T-helper 9 cell (primary cell): ENCODE data around the gene HINT3.
A peak's percentile ranks its signal among the peaks of the same experiment; 100 is the strongest.
"Not testable (repeated sequence)": the region's sequence is repeated elsewhere in the genome, so short reads cannot be mapped to it uniquely, and the experiment has no call there.

ENCODE experiments used
- DNase-seq: peaks from one replicate; pipeline ENCODE4 v3.0.0-alpha.2; 2020
- total RNA-seq, 2 donors: gene quantifications; one replicate each; lab custom pipeline; 2026; lab: John Stamatoyannopoulos, UW

HINT3 gene
- total RNA-seq, result 23.9 to 31.4 reads per million in 2 donors

DNA sequence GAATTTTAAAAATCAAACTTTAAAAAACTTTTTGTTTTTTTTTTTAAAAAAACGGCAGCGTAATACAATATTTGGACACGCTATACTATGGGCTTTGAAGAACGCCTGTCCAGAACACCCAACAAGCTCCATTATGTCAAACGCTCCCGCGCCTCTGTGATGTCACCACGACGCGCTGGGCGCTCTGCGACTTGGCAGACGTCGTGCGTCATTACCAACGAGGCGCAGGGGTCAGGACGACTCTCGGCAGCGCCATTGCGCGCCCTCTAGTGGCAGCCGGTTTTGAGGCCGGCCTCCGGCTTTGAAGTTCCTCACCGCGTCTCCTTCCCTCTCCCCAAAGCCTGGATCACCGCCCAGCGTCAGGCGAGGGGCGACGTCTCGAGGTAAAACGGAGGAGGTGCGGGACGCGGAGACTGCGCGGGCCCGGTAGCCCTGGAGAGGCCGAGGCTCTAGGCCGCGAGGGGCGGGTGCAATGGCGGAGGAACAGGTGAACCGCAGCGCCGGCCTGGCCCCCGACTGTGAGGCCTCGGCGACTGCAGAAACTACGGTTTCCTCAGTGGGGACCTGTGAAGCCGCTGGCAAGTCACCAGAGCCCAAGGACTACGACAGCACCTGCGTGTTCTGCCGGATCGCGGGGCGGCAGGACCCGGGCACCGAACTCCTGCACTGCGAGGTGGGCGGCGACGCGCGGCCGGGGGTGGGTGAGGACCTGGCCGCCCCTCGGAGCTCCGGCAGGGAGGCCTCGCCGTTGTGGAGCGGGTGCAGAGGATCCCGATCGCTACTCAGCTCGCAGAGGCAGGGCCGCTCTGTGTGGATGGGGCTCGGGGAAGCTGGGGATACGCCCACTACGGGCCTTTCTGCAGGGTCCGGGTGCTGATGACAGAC, at the start of gene HINT3:
TSS of gene HINT3 (plus strand) at position 265 of the 885 bp plus-strand sequence. CDS start at position 473, 208 bp downstream.
- peak; percentile 99 for DNase-seq

DNA sequence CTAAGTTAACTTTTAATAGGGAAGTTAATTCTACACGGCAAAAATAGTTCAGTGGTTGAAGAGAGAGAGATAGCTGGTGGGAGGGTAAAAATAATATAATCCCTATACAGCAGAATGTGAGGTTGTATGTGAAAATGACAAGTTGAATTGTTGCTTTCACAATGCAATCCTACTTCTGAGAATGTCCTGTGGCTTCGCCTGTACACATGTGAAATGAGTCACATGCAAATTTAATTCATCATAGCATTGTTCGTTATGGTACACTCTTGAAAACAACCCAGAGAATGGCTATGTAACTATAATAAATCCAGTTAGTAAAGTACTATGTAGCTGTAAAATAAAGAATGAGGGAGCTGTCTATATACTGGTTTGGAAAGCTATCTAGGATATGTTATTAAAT, 46.0 kb upstream of the HINT3 start:
- DNase-seq, result no peak

- not testable (repeated sequence) for DNase-seq
Measured at GRCh38 chr6:125911051-125911451, 45.5 kb upstream of the HINT3 start.

DNA sequence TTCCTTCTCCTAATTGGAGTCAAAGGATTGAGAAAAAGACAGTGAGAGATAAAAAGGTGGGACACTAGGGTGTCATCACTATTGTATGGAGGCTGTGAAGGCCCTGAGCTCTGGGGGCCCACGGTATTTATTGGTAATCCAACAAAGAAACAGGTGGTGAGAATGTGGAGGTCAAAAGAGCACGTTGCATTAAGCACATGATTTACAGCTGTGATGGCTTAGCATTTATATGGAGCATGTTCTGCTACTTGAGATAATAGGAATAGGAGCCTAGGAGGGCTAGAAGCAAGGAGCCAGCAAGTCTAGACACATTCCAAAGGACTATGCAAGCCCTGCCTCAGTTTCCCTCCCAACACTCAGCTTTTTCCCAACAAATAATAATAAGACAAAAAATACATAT, 44.1 kb upstream of the HINT3 start:
- DNase-seq, result not testable (repeated sequence)

DNA sequence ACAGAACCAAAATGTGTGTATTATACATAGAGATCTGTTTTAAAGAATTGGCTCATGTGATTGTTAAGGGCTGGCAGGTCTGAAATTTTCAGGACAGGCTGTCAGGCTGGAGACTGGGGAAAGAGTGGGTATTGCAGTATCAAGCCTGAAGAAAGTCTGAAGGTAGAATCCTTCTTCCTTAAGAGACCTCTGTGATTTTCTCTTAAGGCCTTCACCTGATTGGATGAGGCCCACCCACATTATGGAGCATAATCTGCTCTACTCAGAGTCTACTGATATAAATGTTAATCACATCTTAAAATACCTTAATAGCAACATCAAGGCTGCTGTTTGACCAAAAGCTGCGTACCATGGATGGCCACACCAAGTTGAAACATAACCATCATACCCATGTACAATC, 43.4 kb upstream of the HINT3 start:
- no peak for DNase-seq

DNA sequence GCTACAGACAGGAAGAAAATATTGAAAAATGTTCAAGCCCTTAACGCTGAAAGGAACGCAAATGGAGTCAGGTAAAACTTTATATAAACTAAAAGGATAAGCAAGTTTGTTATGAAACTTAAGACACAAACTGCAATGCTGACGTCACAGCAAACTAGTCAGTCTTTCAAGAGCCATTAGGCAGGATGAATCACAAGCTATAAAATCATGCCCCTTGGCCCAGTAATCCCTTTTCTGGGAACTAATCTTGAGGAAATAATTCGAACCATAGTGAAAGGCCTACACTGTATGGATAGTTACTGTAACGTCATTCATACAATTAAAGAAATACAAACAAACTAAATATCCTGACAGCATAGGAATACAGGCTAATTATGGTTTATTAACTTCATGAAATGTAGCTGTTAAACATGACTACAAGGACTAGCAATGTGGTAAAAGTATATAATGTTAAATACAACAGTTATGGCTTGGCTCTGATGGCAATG, 42.7 kb upstream of the HINT3 start:
- no peak for DNase-seq

- no peak for DNase-seq
Measured at GRCh38 chr6:125918230-125918629, 38.3 kb upstream of the HINT3 start.

DNA sequence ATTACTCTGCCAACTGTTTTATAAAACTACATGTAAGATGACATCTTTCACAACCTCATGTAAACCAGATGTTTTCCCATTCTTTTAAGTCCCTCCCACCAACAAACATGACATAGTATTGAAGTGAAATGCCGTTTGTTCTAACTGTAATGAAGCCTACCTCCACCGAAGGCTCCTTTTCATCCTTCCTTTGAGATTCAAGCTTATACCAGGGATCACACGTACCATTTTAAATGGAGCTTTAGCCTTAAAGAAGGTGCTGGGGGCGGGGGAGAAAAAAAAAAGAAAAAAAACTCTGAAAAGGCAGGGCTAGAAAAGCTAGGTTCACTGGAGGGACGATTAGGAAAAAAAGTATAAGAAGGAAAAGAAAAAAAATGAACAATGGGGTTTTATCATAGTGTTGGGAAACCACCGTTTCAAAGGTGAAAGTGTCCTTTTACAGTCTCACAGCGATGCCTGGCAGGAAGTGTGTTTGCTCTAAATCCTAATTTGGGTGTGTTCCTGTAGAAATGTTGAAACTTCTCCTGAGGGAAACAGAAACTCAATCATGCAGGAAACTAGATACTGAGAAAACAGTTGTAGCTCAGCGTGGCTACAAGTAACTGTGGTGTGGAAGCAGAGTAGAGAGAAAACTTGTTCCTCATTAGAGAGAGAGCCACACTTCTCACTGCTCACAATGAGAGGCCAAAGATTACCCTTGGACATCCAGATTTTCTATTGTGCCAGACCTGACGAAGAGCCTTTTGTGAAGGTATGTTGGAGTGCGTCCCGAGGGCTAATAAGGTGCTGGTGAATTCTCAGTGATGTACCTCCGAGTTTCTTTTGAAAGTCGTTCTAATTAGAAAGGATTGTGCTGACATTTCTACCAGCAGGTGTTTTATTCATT, 37.6 kb upstream of the HINT3 start:
- no peak for DNase-seq

GRCh38 chr6:125919618-125920017, 37.0 kb upstream of the HINT3 start:
- DNase-seq, result no peak

GRCh38 chr6:125922322-125922860, 34.2 kb upstream of the HINT3 start:
- no peak for DNase-seq

DNA sequence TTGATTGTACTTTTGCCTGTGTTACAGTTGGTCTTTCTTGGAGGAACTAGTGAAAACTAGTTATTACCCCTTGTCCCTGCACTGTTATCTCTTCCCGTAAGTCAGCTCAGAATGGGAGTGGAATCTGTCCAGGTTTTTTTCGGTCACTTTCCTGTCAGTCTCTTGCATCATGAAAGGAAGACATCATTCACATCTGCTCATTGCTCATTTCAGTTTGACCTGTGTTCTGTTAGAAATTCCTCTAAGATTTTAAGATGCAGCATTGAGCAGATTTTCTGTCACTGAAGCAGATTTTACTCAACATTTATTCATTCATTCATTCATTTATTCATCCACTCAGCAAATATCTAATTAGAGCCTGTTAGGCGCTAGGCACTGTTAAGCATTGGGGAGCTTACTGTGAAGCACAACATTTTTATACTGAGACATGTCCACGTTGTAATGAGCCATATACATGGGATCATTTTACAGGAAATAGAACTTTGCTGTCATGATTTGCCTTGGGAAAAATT, 33.1 kb upstream of the HINT3 start:
- no peak for DNase-seq

DNA sequence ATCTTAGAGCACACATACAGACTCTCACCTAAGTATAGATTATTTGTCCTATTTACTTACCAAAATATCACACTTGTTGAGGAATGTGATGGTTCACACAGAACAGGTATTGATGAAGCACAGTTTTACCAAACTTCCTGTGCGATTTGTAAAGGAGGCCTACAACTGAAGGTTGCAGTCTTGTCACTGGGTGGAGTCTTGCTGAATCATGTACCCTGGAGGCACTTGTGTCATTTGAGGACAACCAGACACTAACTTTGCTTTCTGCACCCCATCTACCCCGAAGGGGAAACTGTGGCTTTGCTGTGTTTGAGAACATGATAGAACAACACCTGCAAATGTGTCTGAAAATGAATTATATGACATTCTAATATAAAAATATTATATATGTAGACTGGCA, 32.4 kb upstream of the HINT3 start:
- no peak for DNase-seq

GRCh38 chr6:125924697-125925358, 31.7 kb upstream of the HINT3 start:
- no peak for DNase-seq

DNA sequence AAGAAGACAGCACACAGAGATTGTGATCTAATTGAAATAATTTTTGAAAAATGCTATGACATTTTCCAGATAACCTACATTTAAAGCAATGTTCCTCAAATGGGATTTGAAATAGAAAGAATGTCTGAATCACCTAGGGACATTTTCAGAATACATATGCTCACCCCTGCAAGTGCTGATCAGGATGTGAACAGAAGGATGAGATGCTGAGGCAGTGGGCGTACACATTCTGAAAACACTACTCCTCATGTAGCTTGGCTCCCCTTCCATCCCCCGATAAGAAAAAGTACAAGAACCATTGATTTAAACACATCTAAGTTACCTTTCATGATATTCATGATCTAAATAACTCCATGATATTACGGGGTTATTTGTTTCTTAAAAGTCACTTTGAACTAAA, 29.9 kb upstream of the HINT3 start:
- DNase-seq, result no peak

DNA sequence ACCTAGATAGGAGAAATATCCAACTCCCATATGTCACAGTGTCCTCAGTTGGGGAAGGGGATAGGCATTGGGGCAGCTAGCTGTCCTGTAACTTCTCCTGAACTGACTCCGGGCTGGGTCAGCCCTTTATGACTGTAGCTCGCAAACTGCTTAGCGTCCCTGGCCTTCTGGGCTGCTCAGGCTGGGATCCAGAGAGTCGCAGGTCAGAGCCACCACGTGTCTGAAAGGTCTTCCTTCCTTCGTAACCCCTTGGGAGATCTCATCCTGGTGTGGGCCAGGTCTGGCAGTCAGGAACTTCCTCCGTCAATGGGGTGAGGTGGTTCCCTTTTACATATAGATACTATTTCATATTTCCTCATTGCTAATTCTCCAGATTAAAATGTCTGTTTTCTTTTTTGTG, 28.8 kb upstream of the HINT3 start:
- DNase-seq, result no peak

- no peak for DNase-seq
Measured at GRCh38 chr6:125930765-125931418, 25.7 kb upstream of the HINT3 start.

GRCh38 chr6:125931733-125932450, 24.7 kb upstream of the HINT3 start:
- DNase-seq, result no peak

DNA sequence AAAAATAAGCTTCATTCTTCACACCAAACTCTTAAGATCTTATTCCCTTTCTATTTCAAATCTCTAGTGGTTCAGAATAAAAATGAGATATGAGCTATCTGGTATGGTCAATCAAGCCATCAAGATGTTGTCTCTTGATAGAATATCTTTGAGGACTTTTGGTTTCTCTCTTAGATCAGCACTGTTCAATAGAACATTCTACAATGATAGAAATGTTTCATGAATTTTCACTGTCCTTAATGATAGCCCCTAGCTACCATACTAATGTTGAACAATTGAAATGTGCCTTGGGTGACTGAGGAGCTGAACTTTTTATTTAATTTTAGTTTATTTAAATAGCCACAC, 24.1 kb upstream of the HINT3 start:
- DNase-seq, result no peak

- DNase-seq, result not testable (repeated sequence)
Measured at GRCh38 chr6:125935520-125935919, 21.1 kb upstream of the HINT3 start.

DNA sequence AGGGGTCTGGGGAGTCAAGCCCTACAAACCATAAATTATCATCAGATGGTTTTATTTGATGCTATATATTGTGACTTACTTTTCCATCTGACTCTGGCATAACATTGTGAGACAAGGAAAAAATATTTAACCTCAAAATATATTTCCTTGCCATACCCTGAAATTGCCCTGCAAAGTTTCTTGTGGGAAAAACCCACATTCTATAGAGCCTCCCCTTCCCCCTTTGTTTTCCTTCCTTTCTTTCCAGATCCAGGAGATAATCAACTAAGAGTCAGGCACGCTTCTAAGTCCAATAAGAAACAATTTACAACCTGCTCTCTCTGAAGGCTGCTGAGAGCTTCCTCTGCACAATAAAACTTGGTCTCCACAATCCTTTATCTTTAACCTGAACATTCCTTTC, 17.5 kb upstream of the HINT3 start:
- no peak for DNase-seq

GRCh38 chr6:125939791-125940190, 16.8 kb upstream of the HINT3 start:
- DNase-seq, result no peak
